DMS53 treated with DMSO at 0.1 percent for 48 hours (cell line): ENCODE measurements around the gene TRAPPC12.
"Not testable (repeated sequence)": the region's sequence is repeated elsewhere in the genome, so short reads cannot be mapped to it uniquely, and the experiment has no call there.

Experiments
- DNase-seq: peaks from one replicate; lab custom pipeline; 2025; ENCODE audit not compliant: unreplicated experiment; lab: John Stamatoyannopoulos, UW

TRAPPC12 gene

DNA sequence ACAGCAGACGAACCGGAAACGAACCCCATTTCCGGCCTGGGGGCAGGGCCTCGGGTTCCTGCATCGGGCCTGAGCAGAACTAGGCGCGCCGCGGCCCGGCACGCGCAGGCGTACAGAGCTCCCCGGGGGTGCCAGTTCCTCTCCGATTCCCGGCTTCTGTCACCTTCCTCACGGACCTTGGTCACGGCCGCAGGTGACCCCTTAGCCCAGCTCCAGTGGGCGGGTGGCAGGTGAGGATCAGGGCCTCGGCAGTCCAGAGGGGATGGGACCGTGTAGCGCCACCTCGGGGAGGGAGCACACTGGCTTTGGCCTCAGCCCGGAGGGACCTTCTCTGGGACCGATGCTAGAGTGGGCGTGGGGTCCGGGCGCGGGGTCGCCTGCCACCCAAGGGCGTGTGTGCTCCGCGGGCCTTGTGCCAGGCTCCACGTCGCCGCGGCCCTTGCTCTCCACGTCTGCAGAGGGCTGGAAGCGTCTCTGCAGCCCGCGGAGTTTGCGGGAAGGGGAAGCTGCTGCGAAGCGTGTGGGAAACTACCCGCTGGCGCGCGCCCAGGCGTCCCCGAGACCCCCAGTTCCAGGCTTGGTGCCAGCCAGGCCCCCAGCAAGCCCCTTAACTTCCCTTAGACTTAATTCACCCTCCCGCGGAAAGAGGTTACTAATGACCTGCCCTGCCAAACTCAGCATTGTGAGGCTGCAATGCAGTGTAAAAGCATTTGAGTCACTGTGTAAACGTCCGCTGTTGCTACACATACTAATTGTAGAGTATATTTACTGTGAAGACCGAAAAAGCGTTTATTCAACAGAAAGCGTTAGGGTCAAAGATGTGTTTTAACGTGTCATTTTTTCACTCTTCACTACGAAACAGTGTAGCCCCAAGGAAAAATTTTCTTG, at the start of gene TRAPPC12:
Gene TRAPPC12 (plus strand): TSS at position 48 of the 888 bp plus-strand sequence. CDS start 7,930 bp downstream, outside the sequence.
- DNase-seq, result peak; percentile 81

DNA sequence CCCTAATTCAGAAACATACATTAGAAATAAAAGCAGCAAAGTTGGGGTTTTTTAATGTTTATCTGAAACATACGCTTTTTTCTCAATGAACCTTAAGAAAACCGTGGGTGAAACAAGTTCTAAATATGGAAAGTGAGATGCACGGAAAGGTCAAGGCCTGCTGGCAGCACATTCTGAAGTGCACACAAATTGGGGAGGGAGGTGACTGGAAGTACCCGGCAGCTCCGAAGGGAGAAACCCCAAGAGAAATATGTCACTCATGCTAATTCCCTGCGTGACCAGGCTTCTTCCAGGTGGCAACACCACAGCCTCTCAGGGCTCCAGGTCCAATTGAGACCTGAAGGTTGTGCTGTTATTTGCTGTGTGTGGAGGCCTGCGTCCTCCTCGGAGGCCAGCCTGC, 47.4 kb upstream of the TRAPPC12 start:
- no peak for DNase-seq

DNA sequence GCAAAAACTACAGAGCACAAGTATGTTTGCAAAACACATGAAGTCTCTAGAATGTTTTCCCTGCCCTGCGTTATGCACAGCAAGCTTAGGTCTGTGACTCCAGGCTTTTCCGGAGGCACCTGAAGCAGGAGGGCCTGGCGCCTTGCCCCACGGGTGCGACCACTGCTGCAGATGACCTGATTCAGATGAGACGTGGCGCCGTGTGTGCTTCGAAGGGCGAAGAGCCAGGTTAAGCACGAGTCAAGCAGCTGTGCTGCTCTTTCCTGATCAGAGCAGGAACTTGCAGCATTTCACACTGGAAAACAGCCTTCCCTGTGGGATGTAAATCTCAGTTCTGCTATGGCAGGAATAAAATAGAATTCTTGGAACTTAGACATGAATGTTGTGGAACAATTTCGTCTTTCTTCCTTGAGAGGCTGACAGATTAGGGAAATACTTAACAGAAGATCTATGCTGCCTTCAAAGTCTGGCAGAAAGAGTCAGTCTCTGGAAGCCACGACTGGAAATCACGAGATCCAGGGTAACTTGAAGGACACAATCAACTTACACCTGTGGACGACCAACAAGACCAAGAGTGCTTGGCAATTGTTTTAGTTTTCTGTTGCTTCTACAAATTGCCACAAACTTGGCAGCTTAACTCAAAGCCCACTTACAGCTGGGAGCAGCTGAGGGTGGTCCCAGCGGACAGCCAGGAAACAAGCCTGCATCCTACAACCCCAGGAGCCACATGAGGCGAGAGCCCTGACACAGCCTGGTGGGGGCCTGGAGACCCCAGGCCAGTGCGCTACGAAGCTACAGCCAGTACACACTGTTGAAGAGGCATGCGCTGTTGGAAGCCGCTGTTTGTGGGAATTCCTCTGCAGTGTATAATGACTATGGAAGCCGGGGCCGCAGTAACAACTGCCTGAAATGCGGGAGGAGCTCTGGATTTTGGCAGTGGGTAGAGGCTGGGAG, 44.8 kb upstream of the TRAPPC12 start:
- no peak for DNase-seq

DNA sequence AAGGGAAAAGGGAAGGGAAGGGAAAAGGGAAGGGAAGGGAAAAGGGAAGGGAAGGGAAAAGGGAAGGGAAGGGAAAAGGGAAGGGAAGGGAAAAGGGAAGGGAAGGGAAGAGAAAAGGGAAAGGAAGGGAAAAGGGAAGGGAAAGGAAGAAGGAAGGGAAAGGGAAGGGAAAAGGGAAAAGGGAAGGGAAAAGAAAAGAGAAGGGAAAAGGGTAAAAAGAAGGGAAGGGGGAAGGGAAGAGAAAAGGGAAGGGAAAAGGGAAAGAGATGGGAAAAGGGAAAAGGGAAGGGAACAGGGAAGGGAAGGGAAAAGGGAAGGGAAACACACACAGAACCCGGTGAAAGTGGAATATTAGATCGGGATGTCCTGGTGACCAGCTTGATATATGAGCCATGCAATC, 42.6 kb upstream of the TRAPPC12 start:
- DNase-seq, result no peak

- DNase-seq, result no peak
Observed at GRCh38 chr2:3338340-3338739, 41.2 kb upstream of the TRAPPC12 start.

GRCh38 chr2:3340144-3340543, 39.4 kb upstream of the TRAPPC12 start:
- no peak for DNase-seq

DNA sequence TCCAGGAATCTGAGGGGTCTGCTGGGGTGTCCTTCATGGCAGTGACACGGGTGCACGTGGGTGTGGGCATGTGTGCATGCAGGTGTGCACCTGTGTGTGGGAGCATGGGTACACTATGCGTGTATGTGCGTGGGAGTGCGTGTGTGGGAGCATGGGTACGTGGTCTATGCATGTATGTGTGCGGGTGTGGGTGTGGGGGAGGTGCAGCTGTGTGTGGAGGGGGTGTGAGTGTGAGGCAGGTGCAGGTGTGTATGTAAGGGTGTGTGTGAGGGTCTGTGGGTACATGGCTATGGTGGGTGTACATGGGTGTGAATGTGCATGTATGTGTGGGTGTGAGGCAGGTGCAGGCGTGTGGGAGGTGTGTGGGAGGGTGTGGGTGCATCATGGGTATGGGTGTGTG, 38.2 kb upstream of the TRAPPC12 start:
- no peak for DNase-seq

DNA sequence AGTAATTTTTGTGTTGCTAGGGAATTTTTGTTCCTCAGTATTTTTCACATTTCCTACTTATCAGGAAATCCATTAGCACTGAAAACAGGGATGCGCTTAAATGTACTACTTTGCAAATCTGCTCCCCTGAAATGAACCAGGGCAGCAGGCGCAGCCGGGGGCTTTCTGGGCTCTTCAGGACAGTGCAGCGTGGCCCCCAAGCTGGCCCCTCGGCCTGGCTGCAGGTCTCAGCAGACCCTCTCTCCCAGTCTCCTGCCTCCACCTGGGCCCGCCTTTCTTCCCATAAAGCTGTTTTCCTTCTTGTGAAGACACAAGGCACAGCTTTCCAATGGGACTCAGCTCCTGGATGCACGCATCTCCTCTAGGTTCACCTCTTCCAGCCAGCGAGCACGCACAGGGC, 37.2 kb upstream of the TRAPPC12 start:
- DNase-seq, result no peak

DNA sequence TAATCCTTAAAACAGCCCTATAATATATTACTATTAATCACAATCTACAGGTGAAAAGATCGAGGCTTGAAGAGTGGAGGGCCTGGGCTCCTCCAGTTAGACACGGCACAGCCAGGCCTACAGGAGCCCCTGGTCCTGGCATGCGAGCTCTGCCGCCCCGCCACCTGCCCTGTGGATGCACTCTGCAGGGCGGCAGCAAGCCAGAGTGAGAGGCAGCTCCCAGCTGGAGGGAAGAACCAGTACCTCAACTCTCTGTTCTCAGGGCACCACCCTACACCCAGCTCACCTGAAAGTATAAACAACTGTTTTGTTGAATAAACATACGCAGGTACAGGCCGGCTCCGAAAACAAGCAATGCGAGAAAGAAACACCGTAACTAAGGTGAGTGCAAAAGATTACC, 36.5 kb upstream of the TRAPPC12 start:
- no peak for DNase-seq

DNA sequence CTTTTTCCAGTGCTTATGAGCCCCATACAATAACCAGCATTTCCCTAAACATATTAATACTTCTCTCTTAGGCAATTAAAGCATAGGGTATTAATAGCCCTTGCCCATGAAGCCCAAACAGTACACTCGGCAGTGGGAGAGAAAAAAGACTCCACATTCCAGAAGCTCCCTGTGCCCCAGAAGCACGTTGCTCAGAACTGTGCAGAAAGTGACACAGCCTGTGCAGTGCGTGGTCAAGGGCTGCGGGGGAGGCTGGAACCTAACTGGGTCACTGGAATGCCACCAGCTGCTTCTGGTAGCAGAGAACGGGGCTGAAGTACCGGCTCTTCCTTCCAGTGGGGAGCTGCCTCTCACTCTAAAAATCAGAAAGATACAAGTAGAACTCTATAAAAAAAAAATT, 34.6 kb upstream of the TRAPPC12 start:
- DNase-seq, result no peak

GRCh38 chr2:3345621-3346020, 33.9 kb upstream of the TRAPPC12 start:
- DNase-seq, result no peak

DNA sequence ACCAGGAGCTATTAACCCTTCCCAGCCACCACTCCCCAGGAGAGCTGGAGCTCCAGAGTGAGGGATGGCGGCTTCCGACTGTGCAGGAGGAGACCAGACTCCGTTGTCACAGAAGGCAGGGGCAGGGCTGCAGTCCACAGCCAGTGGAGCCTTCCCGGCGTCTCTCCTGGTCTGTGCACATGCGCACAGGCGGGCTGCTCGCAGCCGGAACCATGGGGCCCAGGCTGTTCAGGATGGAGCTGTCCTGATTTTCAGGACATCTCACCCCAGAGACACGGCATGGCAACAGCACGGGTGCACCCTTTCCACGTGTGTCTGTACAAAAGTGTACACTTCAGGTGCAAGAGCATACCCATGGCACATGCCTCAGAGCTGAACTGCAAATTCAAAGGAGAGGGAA, 30.7 kb upstream of the TRAPPC12 start:
- no peak for DNase-seq

DNA sequence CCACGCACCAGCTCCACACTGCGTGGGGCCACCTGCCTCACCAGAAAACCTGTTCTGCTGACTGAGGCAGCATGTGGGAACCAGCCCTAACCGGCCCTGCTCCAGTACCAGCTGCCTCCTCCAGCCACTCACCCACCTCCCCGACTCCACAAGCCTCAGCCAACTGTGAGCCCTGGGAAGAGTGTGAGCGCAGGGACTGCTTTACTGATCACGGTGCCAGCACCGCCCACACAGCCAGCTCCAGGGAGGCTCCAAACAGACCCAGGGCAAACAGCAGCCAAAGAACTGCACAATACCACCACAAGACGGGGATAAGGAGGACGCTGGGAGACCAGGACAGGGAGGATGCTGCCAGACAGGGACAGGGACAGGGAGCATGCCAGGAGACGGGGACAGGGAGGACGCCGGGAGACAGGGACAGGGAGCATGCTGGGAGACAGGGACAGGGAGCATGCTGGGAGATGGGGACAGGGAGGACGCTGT, 30.2 kb upstream of the TRAPPC12 start:
- DNase-seq, result no peak

DNA sequence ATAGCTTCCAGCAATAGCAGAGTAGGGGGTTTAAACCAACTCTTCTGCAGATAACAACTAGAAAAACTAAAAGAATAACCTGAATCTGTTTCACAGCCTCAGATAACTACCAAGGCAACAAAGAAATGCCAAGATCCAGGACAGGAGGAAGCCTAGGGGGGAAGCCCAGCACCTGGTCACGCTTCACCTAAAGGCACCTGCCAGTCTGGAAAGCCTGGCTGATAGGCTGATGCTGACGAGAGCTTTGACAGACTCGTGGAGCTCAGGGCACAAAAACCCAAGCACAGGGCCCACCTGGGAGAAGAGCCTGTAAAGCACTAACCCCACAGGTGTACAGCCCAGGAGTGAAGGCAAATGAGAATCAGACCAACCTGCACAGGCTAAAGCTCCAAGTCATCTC, 24.5 kb upstream of the TRAPPC12 start:
- DNase-seq, result peak; percentile 21

DNA sequence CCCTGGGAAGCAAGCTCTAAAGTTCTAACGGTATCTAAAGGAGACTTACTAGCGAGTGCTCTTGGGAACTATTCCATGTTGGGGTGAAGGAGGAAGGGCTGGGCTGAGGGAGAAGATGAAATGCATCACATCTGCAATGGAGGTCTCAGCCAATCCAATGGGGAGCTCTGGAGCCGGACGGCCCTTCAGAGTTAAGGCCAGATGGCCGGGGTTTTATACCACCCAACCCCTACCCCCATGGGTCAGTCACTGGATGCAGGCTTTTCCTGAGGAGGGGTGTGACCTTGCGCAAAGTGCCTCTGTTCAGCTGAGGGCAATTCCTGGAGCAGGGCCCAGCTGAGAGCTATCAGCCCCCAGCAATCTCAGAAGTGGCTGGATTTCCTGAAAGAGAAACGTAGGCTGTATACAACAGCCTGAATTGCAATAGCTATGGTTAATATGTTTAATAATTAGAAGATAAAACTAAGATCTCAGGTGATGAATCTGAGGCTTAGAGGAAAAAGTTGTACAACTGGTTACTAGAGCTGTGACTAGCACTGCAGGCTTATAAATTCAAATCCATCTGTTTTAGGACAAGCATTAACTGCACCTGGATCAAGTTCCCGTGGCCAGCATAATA, 23.4 kb upstream of the TRAPPC12 start:
- DNase-seq, result no peak

DNA sequence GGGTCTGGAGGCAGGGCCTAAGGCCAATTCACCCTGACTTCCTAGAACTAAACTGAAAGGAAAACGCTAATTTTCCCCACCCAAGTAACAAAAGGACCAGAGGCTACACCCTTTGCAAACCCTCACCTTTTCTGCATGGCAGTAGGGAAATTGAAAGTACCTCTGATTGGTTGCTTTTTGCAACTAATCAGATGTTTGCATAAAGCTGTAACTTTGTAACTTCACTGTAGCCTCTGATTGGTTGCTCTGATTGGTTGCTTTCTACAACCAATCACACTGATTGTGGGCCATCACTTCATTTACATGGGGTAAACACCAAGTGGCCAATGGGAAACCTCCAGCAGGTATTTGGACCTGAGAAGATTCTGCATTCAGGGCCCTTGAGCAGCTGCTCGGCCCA, 22.7 kb upstream of the TRAPPC12 start:
- no peak for DNase-seq

- not testable (repeated sequence) for DNase-seq
Observed at GRCh38 chr2:3357446-3357845, 22.0 kb upstream of the TRAPPC12 start.

GRCh38 chr2:3357926-3358325, 21.6 kb upstream of the TRAPPC12 start:
- DNase-seq, result no peak

DNA sequence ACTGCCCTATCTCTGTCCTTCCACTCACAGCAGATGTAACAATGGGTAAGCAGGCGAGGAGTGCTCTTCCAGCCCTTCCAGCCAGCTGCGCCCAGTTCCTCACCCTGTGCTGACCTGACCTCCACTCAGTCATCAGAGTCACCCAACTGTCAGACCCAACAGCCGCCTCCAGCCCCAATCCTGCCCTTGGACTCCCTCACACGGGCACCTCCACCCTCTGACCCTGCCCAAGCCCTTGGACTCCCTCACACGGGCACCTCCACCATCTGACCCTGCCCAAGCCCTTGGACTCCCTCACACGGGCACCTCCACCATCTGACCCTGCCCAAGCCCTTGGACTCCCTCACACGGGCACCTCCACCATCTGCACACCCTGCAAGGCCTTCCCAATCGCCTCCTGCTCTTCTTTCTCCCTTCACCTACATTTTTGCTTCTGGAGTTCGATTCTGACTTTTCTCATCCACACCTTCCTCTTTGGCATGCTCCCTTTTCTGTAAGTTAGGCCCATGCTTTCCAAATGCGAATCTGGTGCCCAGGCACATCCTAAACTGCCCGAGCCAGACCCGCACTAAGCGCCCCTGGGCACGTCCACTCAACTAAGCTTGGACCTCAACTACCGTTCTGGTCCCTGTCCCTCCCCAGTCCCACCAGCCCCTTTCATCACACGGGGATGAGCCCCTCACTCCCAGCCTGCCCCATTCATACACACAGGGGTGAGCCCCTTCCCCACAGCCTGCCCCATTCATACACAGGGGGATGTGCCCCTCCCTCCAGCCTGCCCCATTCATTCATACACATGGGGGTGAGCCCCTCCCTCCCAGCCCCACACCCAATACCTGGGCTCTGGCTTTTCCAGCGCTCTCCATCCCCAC, 17.7 kb upstream of the TRAPPC12 start:
- no peak for DNase-seq

GRCh38 chr2:3365219-3365618, 14.3 kb upstream of the TRAPPC12 start:
- DNase-seq, result no peak
